C4-2B (cell line): ENCODE measurements around the gene SLC9A5.

Experiments used
- H3K27ac ChIP-seq: fragments of 450-650 bp; 2 replicates; pipeline ENCODE4 v1.5.1; 2017
- CTCF ChIP-seq: fragments of 450-650 bp; conservative IDR thresholded peaks from 2 replicates; pipeline ENCODE4 v1.5.1; 2017; ENCODE audit warnings: mild to moderate bottlenecking
- ZFX ChIP-seq: fragments of 450-650 bp; IDR thresholded peaks from 2 replicates; pipeline ENCODE4 v1.6.1; 2017

Gene SLC9A5

GRCh38 chr16:67255553-67256221 is 6.9 kb downstream of the SLC9A5 start:
- H3K27ac ChIP-seq, result no peak overlapping the region
- TF ChIP-seq ZFX, result no peak
- TF ChIP-seq CTCF, result no peak

GRCh38 chr16:67256701-67257230 is 8.0 kb downstream of the SLC9A5 start:
- TF ChIP-seq CTCF (no peak), ZFX (no peak)
- no peak overlapping the region for H3K27ac ChIP-seq

- TF ChIP-seq CTCF (no peak), ZFX (no peak)
- H3K27ac ChIP-seq, result no peak overlapping the region
Observed at GRCh38 chr16:67257486-67258160, 8.8 kb downstream of the SLC9A5 start.

- TF ChIP-seq ZFX, result no peak
- no peak for TF ChIP-seq CTCF
- H3K27ac ChIP-seq, result no peak overlapping the region
Observed at GRCh38 chr16:67258161-67258835, 9.5 kb downstream of the SLC9A5 start.

- H3K27ac ChIP-seq, result no peak overlapping the region
- TF ChIP-seq ZFX, result no peak
- no peak for TF ChIP-seq CTCF
Observed at GRCh38 chr16:67259705-67260104, 10.9 kb downstream of the SLC9A5 start.

GRCh38 chr16:67260426-67261063 is 11.8 kb downstream of the SLC9A5 start:
- peak; percentile 74 for TF ChIP-seq CTCF
- TF ChIP-seq ZFX, result no peak
- H3K27ac ChIP-seq, result no peak overlapping the region
